Natural killer cell (primary cell): ENCODE measurements around the gene MYL7. TPM values are rescaled to one million over a fixed set of nuclear protein-coding genes. Genes with fewer than 3 reads are reported as not detected.

ENCODE experiments used
- ATAC-seq, 3 donors: fragments of 150-1000 bp in 2 of 3; fragments of 200-7000 bp in 1 of 3; cut with Tn5 transposase; 1 replicate in 1 of 3; 2 replicates in 2 of 3; pipeline ENCODE4 v1.10.0; 2021; ENCODE audit warnings: mild to moderate bottlenecking in 2 of 3, moderate library complexity in 2 of 3
- DNase-seq, 2 donors: peaks; one replicate each; pipeline versions ENCODE4 v3.0.0 to v3.0.0-alpha.2; 2013 to 2021; ENCODE audit warnings: mixed read lengths in 1 of 2
- H3K27ac ChIP-seq: one replicate; pipeline ENCODE4 v1.5.1; 2013; ENCODE audit warnings: mild to moderate bottlenecking, low read length
- H3K27me3 ChIP-seq: one replicate; pipeline ENCODE4 v1.6.1; 2013; ENCODE audit warnings: low read length; ENCODE audit not compliant: control insufficient read depth, insufficient read depth
- H3K36me3 ChIP-seq: one replicate; pipeline ENCODE4 v1.6.1; 2013; ENCODE audit warnings: low read length; ENCODE audit not compliant: control insufficient read depth, insufficient read depth
- H3K4me1 ChIP-seq: one replicate; pipeline ENCODE4 v1.6.1; 2013; ENCODE audit warnings: low read length; ENCODE audit not compliant: control insufficient read depth, insufficient read depth
- H3K4me3 ChIP-seq: one replicate; pipeline ENCODE4 v1.5.1; 2013; ENCODE audit warnings: low read length
- H3K9me3 ChIP-seq: one replicate; pipeline ENCODE4 v1.6.1; 2013; ENCODE audit warnings: low read length; ENCODE audit not compliant: control insufficient read depth, insufficient read depth
- H3K27ac Mint-ChIP-seq, 2 donors: one replicate each; pipeline ENCODE4 v1.8.0; 2022; ENCODE audit warnings: mild to moderate bottlenecking in 2 of 2, mixed read lengths in 2 of 2, moderate library complexity in 1 of 2
- H3K27me3 Mint-ChIP-seq, 2 donors: one replicate each; pipeline ENCODE4 v1.8.0; 2022; ENCODE audit warnings: low read depth in 2 of 2, mixed read lengths in 2 of 2
- H3K36me3 Mint-ChIP-seq: one replicate; pipeline ENCODE4 v1.8.0; 2022; ENCODE audit warnings: mixed read lengths
- H3K4me1 Mint-ChIP-seq, 2 donors: one replicate each; pipeline ENCODE4 v1.8.0; 2022; ENCODE audit warnings: mixed read lengths in 2 of 2
- H3K4me3 Mint-ChIP-seq: one replicate; pipeline ENCODE4 v1.8.0; 2022; ENCODE audit warnings: mild to moderate bottlenecking, moderate library complexity, mixed read lengths
- H3K9me3 Mint-ChIP-seq, 2 donors: one replicate each; pipeline ENCODE4 v1.8.0; 2022; ENCODE audit warnings: mixed read lengths in 2 of 2
- CTCF ChIP-seq: fragments of 200-600 bp; IDR thresholded peaks from one replicate; pipeline ENCODE4 v1.8.0; 2022; ENCODE audit warnings: antibody characterized with exemption
- WGBS: methylation state at CpG from one replicate; pipeline ENCODE4 v1.1.7; 2013; ENCODE audit warnings: missing lambda C conversion rate; ENCODE audit not compliant: insufficient coverage; 5-methylcytosine and 5-hydroxymethylcytosine counted together
- intact Hi-C: fragments of 100-400 bp; cut with micrococcal nuclease; formaldehyde crosslinking; loops from one replicate; pipeline ENCODE4 v1.14.2; 2022
- total RNA-seq, 4 donors: library from RNA; stranded (reverse); fragments of 120-200 nt in 1 of 4; gene quantifications; one replicate each; pipeline versions ENCODE4 v1.2.3 to v1.2.4, GENCODE V29; 2013 to 2022

MYL7 gene
- total RNA-seq, 3 donors from 2014 or later (not counting 1 experiment from before 2014, with no cell fraction given): not detected

GRCh38 chr7:44094883-44095592 is 46.1 kb downstream of the MYL7 start:
- no peaks in the 10 kb centered on the region for H3K36me3 ChIP-seq
- Mint-ChIP-seq H3K9me3 (no peaks in the 10 kb centered on the region), H3K27me3 (peaks cover 3 to 6% of the 10 kb centered on the region in 2 donors), H3K4me1 (no peaks in the 10 kb centered on the region), H3K27ac (no peak overlapping the region), H3K36me3 (no peaks in the 10 kb centered on the region), H3K4me3 (no peak overlapping the region)
- WGBS: 73% methylated on average over 2 of the region's 2 CpGs
- intact Hi-C loops: no loop called here
- no peaks in the 10 kb centered on the region for H3K27me3 ChIP-seq
- no peaks in the 10 kb centered on the region for H3K9me3 ChIP-seq
- no peak overlapping the region for H3K27ac ChIP-seq
- no peak overlapping the region for H3K4me3 ChIP-seq
- peaks cover 11% of the 10 kb centered on the region for H3K4me1 ChIP-seq
- no peak for TF ChIP-seq CTCF
- ATAC-seq: no peak
- DNase-seq: no peak

- Histone ChIP-seq H3K4me1 (peaks cover 11% of the 10 kb centered on the region), H3K4me3 (no peak overlapping the region), H3K36me3 (no peaks in the 10 kb centered on the region), H3K9me3 (no peaks in the 10 kb centered on the region), H3K27ac (no peak overlapping the region), H3K27me3 (no peaks in the 10 kb centered on the region)
- intact Hi-C loops: no loop called here
- Mint-ChIP-seq H3K4me1 (no peaks in the 10 kb centered on the region), H3K27me3 (peaks cover 3 to 6% of the 10 kb centered on the region in 2 donors), H3K9me3 (no peaks in the 10 kb centered on the region), H3K27ac (no peak overlapping the region), H3K4me3 (no peak overlapping the region), H3K36me3 (no peaks in the 10 kb centered on the region)
- no peak for TF ChIP-seq CTCF
- ATAC-seq (no peak), DNase-seq (no peak)
- 51% methylated on average over 2 of the region's 2 CpGs for WGBS
Measured at GRCh38 chr7:44094365-44094764, 46.8 kb downstream of the MYL7 start.

GRCh38 chr7:44093102-44093641 is 48.0 kb downstream of the MYL7 start:
- no peak for DNase-seq
- no peak for TF ChIP-seq CTCF
- 83% methylated on average over 6 of the region's 6 CpGs for WGBS
- no peaks in the 10 kb centered on the region for H3K9me3 ChIP-seq
- H3K4me1 ChIP-seq: peaks cover 11% of the 10 kb centered on the region
- H3K36me3 Mint-ChIP-seq: no peaks in the 10 kb centered on the region
- no peaks in the 10 kb centered on the region for H3K9me3 Mint-ChIP-seq
- peaks cover 3 to 6% of the 10 kb centered on the region in 2 donors for H3K27me3 Mint-ChIP-seq
- H3K4me3 Mint-ChIP-seq: no peak overlapping the region
- H3K27ac Mint-ChIP-seq: no peak overlapping the region
- intact Hi-C loops: no loop called here
- H3K4me1 Mint-ChIP-seq: no peaks in the 10 kb centered on the region
- H3K27ac ChIP-seq: no peak overlapping the region
- H3K4me3 ChIP-seq: no peak overlapping the region
- ATAC-seq: no peak
- H3K36me3 ChIP-seq: no peaks in the 10 kb centered on the region
- no peaks in the 10 kb centered on the region for H3K27me3 ChIP-seq

Other genes with a start within 250 kb of the MYL7 start
- gene URGCP, start 234.7 kb downstream of the MYL7 start, total RNA-seq: 10 to 100 TPM; 11.5 to 24.4 (median 21.5) TPM
- gene UBE2D4, start 214.9 kb downstream of the MYL7 start, total RNA-seq: 10 to 100 TPM in 1 of 3 donors, 1 to 10 TPM in 2; 5.3 to 10.6 (median 9.6) TPM
- under 1 TPM in 2 of 3 donors, not detected in 1; 0.18 to 0.24 TPM for gene SPDYE1, start 143.4 kb downstream of the MYL7 start, total RNA-seq
- gene DBNL, start 96.6 kb downstream of the MYL7 start, total RNA-seq: 100 to 1,000 TPM; 123 to 129 (median 129) TPM
- 1 to 10 TPM; 1.0 to 1.9 (median 1.5) TPM for gene PGAM2, start 75.8 kb downstream of the MYL7 start, total RNA-seq
- 10 to 100 TPM; 41.7 to 74.1 (median 50.9) TPM for gene POLM, start 58.8 kb downstream of the MYL7 start, total RNA-seq
- 1 to 10 TPM; 3.3 to 9.0 (median 6.4) TPM for gene AEBP1, start 37.0 kb downstream of the MYL7 start, total RNA-seq
- gene POLD2, start 17.8 kb downstream of the MYL7 start, total RNA-seq: 10 to 100 TPM; 30.1 to 38.3 (median 38.1) TPM
- gene GCK, start 48.1 kb upstream of the MYL7 start, total RNA-seq: not detected
- 100 to 1,000 TPM in 1 of 3 donors, 10 to 100 TPM in 2; 72.4 to 107 (median 87.1) TPM for gene YKT6, start 59.6 kb upstream of the MYL7 start, total RNA-seq
- gene CAMK2B, start 184.3 kb upstream of the MYL7 start, total RNA-seq: under 1 TPM in 1 of 3 donors, not detected in 2; 0.70 TPM